BJ (cell line): ENCODE measurements around the gene TREX2. TPM values are rescaled to one million over a fixed set of nuclear protein-coding genes. Genes with fewer than 3 reads are reported as not detected.

Experiments used
- CTCF ChIA-PET: fragments of 350-600 bp; formaldehyde crosslinking; extraction: SDS; loops from one replicate; lab custom pipeline; 2021; ENCODE audit warnings: antibody characterized with exemption, inconsistent platforms; lab: Yijun Ruan, JAX
- POLR2A ChIA-PET: fragments of 300-600 bp; sonication (Branson Sonifier 250); formaldehyde crosslinking; extraction: SDS; loops from one replicate; lab custom pipeline; 2021; ENCODE audit warnings: antibody characterized with exemption; lab: Charles Lee
- DNase-seq: peaks from one replicate; pipeline ENCODE4 v3.0.0-alpha.2; 2011; ENCODE audit warnings: low read depth
- H3K27me3 ChIP-seq: 2 replicates; pipeline ENCODE4 v1.6.0; 2011; ENCODE audit warnings: low read length; ENCODE audit not compliant: control insufficient read depth, insufficient read depth
- H3K36me3 ChIP-seq: 2 replicates; pipeline ENCODE4 v1.5.1; 2011; ENCODE audit warnings: low read length; ENCODE audit not compliant: control insufficient read depth, insufficient read depth
- H3K4me3 ChIP-seq: 2 replicates; pipeline ENCODE4 v1.5.1; 2011; ENCODE audit warnings: low read depth, mild to moderate bottlenecking, control low read depth, low read length
- polyA plus RNA-seq: library from polyadenylated mRNA; depleted of rRNA; stranded (reverse); fragments of >200 nt; gene quantifications from 2 replicates; pipeline ENCODE4 v1.2.3, GENCODE V29; 2011
- TF ChIP-seq, protein P1 (sequence below): IDR thresholded peaks from 2 replicates; pipeline ENCODE4 v1.5.1; 2011; ENCODE audit warnings: low read depth, mild to moderate bottlenecking, control low read depth, inconsistent platforms, low read length, moderate library complexity; ENCODE audit not compliant: insufficient read depth

The TREX2 gene
- polyA plus RNA-seq, 1 experiment: 1.1 TPM

DNA sequence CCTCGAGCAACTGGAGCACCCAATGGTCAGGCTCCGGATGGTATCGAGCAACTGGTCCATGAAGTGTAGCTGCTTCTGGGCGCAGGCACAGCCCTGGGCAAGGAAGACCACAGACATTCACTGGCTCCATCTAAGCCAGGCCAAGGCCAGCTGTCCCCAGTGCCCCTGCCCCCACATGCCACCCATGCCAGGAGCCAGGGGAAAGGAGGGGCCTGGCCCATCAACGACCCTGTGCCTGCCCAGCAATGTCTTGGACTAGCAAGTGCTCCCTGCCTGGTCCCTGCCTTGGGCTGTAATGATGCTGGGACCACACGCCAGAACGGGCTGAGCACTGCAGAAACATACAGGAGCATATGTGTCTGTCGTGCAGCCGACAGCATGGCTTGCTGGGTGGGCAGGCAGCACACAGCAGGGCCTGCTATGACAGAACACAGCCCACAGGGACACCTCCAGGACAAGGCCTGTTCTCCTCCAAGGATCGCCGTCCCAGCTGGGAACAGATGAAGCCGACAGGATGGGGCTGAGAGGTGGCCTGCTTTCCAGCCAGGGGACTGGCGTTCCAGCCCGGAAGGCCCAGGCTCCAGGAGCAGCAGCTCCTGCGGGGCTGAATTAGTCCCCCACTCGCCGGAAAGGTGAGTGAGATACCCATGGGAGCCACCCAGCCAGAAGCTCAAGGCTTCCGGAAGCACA is 11.4 kb upstream of the TREX2 start:
- CTCF ChIA-PET: interaction anchor here (2.1 kb wide), 1 partner anchor 13 kb away, joined by 5 read pairs; the partner anchor contains the start of gene HAUS7
- Histone ChIP-seq H3K36me3 (peaks cover 4% of the 10 kb centered on the region), H3K27me3 (no peaks in the 10 kb centered on the region), H3K4me3 (no peak overlapping the region)
- no peak for DNase-seq
- POLR2A ChIA-PET: no interaction called here
- TF ChIP-seq, protein P1, sequence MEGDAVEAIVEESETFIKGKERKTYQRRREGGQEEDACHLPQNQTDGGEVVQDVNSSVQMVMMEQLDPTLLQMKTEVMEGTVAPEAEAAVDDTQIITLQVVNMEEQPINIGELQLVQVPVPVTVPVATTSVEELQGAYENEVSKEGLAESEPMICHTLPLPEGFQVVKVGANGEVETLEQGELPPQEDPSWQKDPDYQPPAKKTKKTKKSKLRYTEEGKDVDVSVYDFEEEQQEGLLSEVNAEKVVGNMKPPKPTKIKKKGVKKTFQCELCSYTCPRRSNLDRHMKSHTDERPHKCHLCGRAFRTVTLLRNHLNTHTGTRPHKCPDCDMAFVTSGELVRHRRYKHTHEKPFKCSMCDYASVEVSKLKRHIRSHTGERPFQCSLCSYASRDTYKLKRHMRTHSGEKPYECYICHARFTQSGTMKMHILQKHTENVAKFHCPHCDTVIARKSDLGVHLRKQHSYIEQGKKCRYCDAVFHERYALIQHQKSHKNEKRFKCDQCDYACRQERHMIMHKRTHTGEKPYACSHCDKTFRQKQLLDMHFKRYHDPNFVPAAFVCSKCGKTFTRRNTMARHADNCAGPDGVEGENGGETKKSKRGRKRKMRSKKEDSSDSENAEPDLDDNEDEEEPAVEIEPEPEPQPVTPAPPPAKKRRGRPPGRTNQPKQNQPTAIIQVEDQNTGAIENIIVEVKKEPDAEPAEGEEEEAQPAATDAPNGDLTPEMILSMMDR: no peak

DNA sequence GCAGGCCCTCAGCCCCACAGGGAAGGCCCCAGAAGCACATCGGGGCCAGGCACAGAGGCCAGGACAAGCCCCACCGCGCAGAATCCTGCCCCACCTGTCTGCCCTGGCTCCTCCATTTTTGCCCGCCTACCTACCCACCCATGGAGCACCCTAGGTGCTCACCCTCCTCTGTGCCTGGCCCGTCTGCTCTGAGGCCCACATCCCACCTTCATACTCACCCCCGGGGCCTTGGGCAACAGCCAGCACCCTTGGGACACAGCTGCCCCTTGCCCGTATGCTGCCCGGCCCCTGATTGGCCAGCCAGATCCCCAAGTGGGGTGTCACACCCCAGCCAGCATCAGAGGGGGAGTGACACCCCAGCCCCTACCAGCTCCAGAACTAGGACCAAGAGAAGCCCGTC is 10.8 kb upstream of the TREX2 start:
- Histone ChIP-seq H3K36me3 (peaks cover 4% of the 10 kb centered on the region), H3K27me3 (no peaks in the 10 kb centered on the region), H3K4me3 (no peak overlapping the region)
- ChIA-PET CTCF (interaction anchor here (2.1 kb wide), 1 partner anchor 14 kb away, joined by 5 read pairs; the partner anchor contains the start of gene HAUS7), POLR2A (no interaction called here)
- no peak for DNase-seq
- TF ChIP-seq, protein P1: no peak

DNA sequence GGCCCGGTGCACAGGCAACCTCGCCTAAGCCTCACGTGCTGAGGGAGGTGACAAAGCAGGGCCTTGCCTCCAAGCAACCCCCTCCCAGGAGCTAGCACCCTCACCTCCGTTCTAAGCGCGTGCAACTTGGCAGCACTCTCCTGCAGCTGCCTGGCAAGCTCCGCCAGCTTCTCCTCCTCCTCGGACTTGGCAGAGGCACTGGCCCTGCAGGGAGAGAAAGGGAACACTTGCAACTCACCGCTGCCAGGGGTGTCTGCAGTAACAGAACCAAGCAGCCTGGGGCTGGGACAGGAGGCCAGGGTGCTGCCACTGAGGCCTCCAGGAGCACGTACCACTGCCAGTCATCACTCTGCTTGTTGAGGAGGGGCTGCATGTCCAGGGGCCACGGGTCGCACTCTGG is 10.3 kb upstream of the TREX2 start:
- Histone ChIP-seq H3K4me3 (no peak overlapping the region), H3K27me3 (no peaks in the 10 kb centered on the region), H3K36me3 (peaks cover 3% of the 10 kb centered on the region)
- POLR2A ChIA-PET: no interaction called here
- CTCF ChIA-PET: interaction anchor here (2.1 kb wide), 1 partner anchor 14 kb away, joined by 5 read pairs; the partner anchor contains the start of gene HAUS7
- TF ChIP-seq, protein P1: no peak
- no peak for DNase-seq

DNA sequence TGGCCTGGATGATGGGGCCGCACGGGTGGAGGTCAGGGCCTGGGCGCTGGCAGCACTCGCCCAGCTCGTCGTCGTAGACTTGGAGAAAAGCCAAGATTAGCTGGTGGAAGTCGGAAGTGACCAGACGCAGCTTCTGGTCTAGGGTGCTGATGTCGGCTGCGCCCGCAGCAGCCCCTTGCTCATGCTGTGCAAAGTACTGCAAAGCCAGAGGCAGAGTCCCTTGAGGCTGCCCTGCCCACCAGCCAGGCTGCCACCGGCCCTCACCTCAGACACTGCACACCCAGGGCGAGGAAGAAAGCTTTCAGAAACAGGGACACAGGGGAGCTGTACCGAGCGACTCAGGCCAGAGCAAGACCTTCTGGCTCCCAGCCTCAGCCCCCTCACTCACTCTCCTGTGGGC is 9.7 kb upstream of the TREX2 start:
- DNase-seq: no peak
- Histone ChIP-seq H3K4me3 (no peak overlapping the region), H3K36me3 (peaks cover 3% of the 10 kb centered on the region), H3K27me3 (no peaks in the 10 kb centered on the region)
- TF ChIP-seq, protein P1: no peak
- ChIA-PET CTCF (interaction anchor here (2.1 kb wide), 1 partner anchor 15 kb away, joined by 5 read pairs; the partner anchor contains the start of gene HAUS7), POLR2A (no interaction called here)

DNA sequence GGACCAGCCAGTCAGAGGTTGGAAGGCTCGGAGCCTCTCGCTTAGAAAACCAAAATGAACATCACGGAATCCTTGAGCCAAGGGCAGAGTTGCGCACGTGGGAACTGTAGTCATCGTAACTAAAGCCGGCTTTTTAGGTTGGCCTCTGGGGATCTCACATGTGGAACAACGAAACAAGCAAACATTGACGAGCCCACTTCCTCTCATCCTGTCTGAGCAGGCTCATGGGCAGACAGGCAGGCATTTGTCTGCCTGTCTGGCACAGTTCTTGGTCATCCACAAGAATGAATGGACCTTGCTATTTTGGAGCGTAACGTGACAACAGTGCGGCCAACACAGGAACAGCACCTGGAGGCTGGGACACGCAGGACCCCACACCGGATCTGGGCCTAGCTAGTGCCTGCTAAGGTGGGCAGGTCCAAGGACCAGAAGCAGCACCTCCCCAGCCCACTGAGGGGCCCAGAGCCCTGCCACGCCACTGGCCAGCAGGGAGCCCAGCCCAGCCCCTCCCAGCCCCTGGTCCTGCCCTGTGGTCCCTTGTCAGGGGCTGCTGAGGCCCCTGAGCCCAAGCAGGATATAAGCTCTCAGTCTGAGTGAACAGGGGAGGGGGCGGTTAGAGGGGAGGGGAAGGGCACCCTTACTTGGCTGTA is 9.2 kb upstream of the TREX2 start:
- Histone ChIP-seq H3K27me3 (no peaks in the 10 kb centered on the region), H3K4me3 (no peak overlapping the region), H3K36me3 (peaks cover 3% of the 10 kb centered on the region)
- ChIA-PET POLR2A (no interaction called here), CTCF (no interaction called here)
- TF ChIP-seq, protein P1: no peak
- no peak for DNase-seq
